ENCODE measurements around the gene LPAR6.

- TF ChIP-seq CTCF (IDR thresholded peaks at IDR 0.05), result no peak
- no peak for TF ChIP-seq EP300 (IDR thresholded peaks at IDR 0.05; ENCODE audit: low read depth)
- TF ChIP-seq POLR2A (IDR thresholded peaks at IDR 0.05), result no peak
These were observed 24.5 kb upstream of the LPAR6 start for GRCh38 chr13:48437371-48437770.

All from transverse colon (tissue), 3 donors.